ENCODE measurements around the gene PLA2G10. TPM values are rescaled to one million over a fixed set of nuclear protein-coding genes. Genes with fewer than 3 reads are reported as not detected.

PLA2G10 gene
- total RNA-seq, 1 experiment from 2014 or later = 0.22 TPM

- BruUV-seq (replicated peaks) = no TSS peak
- Histone ChIP-seq H3F3A (ENCODE audit: low read length, unreplicated experiment) (no peaks in the 10 kb centered on the region), H3K79me2 (ENCODE audit: low read length) (no peaks in the 10 kb centered on the region), H3K27ac (ENCODE audit: low read length) (no peak overlapping the region), H3K4me3 (ENCODE audit: low read length) (no peak overlapping the region), H4K20me1 (ENCODE audit: low read length) (no peaks in the 10 kb centered on the region), H3K36me3 (ENCODE audit: low read depth, low read length) (peaks cover 10% of the 10 kb centered on the region; the same call in 1 of the 2 replicates), H3K9ac (ENCODE audit: low read length) (no peak overlapping the region), H3K4me2 (ENCODE audit: low read length) (no peak overlapping the region), H3K27me3 (ENCODE audit: low read length) (no peaks in the 10 kb centered on the region), H3K9me2 (replicated peaks; ENCODE audit: low read length) (no peaks in the 10 kb centered on the region), H3K9me3 (ENCODE audit: low read length) (no peaks in the 10 kb centered on the region), H2AFZ (ENCODE audit: low read length) (no peak overlapping the region), H3K4me1 (ENCODE audit: insufficient read depth, low read length) (no peaks in the 10 kb centered on the region)
- no peak for ATAC-seq
- intact Hi-C loops (cut with micrococcal nuclease) = no loop called here
- POLR2A ChIA-PET (ENCODE audit: unreplicated experiment) = no interaction called here
- TF ChIP-seq CTCF (conservative IDR thresholded peaks at IDR 0.05; ENCODE audit: low read depth, low read length) = no peak
- DNase-seq = no peak
- CTCF ChIA-PET = no interaction called here
These were observed 26.5 kb downstream of the PLA2G10 start for GRCh38 chr16:14667347-14668266.

GRCh38 chr16:14658063-14658462 lies 36.0 kb downstream of the PLA2G10 start:
- intact Hi-C loops (cut with micrococcal nuclease) = no loop called here
- Histone ChIP-seq H3K4me1 (ENCODE audit: insufficient read depth, low read length) (no peaks in the 10 kb centered on the region), H2AFZ (ENCODE audit: low read length) (no peak overlapping the region), H3K9ac (ENCODE audit: low read length) (no peak overlapping the region), H3K27ac (ENCODE audit: low read length) (no peak overlapping the region), H3K4me2 (ENCODE audit: low read length) (no peak overlapping the region), H3K27me3 (ENCODE audit: low read length) (no peaks in the 10 kb centered on the region), H3F3A (ENCODE audit: low read length, unreplicated experiment) (no peaks in the 10 kb centered on the region), H3K9me3 (ENCODE audit: low read length) (no peaks in the 10 kb centered on the region), H3K79me2 (ENCODE audit: low read length) (no peaks in the 10 kb centered on the region), H4K20me1 (ENCODE audit: low read length) (no peaks in the 10 kb centered on the region), H3K36me3 (ENCODE audit: low read depth, low read length) (no peaks in the 10 kb centered on the region), H3K9me2 (replicated peaks; ENCODE audit: low read length) (no peaks in the 10 kb centered on the region), H3K4me3 (ENCODE audit: low read length) (no peak overlapping the region)
- ChIA-PET POLR2A (ENCODE audit: unreplicated experiment) (no interaction called here), CTCF (no interaction called here)
- no peak for TF ChIP-seq CTCF (conservative IDR thresholded peaks at IDR 0.05; ENCODE audit: low read depth, low read length)
- no peak for TF ChIP-seq EZH2 (IDR thresholded peaks at IDR 0.05; ENCODE audit: low read length, unreplicated experiment)
- no peak for TF ChIP-seq EZH2phosphoT487 (IDR thresholded peaks at IDR 0.05; ENCODE audit: borderline replicate concordance, low read length)
- DNase-seq (no peak), ATAC-seq (no peak)
- no TSS peak for BruUV-seq (replicated peaks)

GRCh38 chr16:14652726-14653125 lies 41.4 kb downstream of the PLA2G10 start:
- TF ChIP-seq CTCF (conservative IDR thresholded peaks at IDR 0.05; ENCODE audit: low read depth, low read length) = no peak
- TF ChIP-seq EZH2phosphoT487 (IDR thresholded peaks at IDR 0.05; ENCODE audit: borderline replicate concordance, low read length) = no peak
- TF ChIP-seq EZH2 (IDR thresholded peaks at IDR 0.05; ENCODE audit: low read length, unreplicated experiment) = no peak
- intact Hi-C loops (cut with micrococcal nuclease) = no loop called here
- Histone ChIP-seq H3K4me3 (ENCODE audit: low read length) (no peak overlapping the region), H3K9me2 (replicated peaks; ENCODE audit: low read length) (no peaks in the 10 kb centered on the region), H3K27me3 (ENCODE audit: low read length) (no peaks in the 10 kb centered on the region), H3K27ac (ENCODE audit: low read length) (no peak overlapping the region), H3K4me2 (ENCODE audit: low read length) (no peak overlapping the region), H3K79me2 (ENCODE audit: low read length) (no peaks in the 10 kb centered on the region), H3F3A (ENCODE audit: low read length, unreplicated experiment) (no peaks in the 10 kb centered on the region), H3K9ac (ENCODE audit: low read length) (no peak overlapping the region), H3K4me1 (ENCODE audit: insufficient read depth, low read length) (no peaks in the 10 kb centered on the region), H4K20me1 (ENCODE audit: low read length) (no peaks in the 10 kb centered on the region), H2AFZ (ENCODE audit: low read length) (no peak overlapping the region), H3K36me3 (ENCODE audit: low read depth, low read length) (peaks cover 6% of the 10 kb centered on the region; the same call in 1 of the 2 replicates), H3K9me3 (ENCODE audit: low read length) (no peaks in the 10 kb centered on the region)
- ChIA-PET CTCF (no interaction called here), POLR2A (ENCODE audit: unreplicated experiment) (no interaction called here)
- no TSS peak for BruUV-seq (replicated peaks)
- ATAC-seq (no peak), DNase-seq (no peak)

Data from PC-3 (cell line).